EH (cell line): ENCODE measurements around the gene PRR18.

Experiments
- DNase-seq: peaks from one replicate; pipeline ENCODE4 v3.0.0-alpha.2; 2015; ENCODE audit warnings: low read depth

PRR18 gene

GRCh38 chr6:166333172-166333995, 25.2 kb upstream of the PRR18 start:
- no peak for DNase-seq

DNA sequence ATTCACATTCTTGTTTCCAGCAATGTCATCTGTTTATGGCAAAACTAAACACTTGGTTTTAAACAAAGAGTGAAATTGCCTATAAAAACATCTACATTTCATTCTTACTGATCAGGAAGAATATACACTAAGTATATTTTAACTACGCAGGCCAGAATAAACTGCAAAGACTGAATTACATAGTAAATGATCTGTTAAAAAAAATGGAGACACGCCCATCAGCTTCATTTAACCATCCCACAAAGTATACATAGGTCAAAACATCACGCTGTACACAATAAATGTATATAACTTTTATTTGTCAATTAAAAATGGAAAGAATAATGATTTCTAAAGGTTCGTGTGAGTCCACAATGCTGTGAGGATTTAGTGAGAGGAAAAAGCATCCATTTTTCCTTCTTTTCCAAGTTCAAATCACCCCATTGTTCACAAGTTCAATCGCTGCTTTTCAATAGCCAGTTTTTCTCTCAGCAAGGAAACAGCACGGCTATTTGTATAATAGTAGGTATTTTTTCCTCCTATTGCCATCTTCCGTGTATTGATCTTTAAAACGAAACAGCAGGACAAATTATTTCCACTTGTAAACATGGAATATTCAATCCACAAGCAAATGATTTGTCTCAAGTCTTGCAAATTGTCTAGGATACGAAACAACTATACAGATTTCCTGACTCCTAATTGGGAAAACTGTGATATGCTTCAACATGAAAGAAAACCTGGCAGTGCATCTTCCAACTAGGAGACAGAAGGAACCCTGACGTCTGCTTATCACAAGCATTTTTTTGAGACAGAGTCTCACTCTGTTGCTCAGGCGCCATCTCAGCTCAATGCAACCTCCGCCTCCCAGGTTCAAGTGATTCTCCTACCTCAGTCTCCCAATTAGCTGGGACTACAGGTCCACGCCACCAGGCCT, 23.6 kb upstream of the PRR18 start:
- DNase-seq, result no peak

DNA sequence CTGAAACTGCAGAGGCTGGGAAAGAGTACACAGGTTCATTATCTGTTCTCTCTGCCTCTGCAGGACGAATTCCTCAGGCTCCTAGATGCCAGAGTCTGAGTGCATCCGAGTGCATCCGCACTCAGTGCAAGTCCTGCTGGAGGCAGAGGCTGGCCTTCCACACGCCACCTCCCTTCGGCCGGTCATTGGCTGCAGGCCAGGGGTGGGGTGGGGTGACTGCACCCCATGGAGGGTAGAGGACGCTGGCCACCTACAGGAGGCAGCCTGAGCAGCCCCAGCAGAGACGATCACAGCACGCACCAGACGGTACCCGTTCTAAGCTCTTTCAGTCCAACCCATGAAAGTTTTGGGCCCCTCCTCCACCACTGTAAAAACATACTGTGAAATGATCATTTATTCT, 22.4 kb upstream of the PRR18 start:
- no peak for DNase-seq

GRCh38 chr6:166325383-166326042, 17.3 kb upstream of the PRR18 start:
- DNase-seq, result no peak

DNA sequence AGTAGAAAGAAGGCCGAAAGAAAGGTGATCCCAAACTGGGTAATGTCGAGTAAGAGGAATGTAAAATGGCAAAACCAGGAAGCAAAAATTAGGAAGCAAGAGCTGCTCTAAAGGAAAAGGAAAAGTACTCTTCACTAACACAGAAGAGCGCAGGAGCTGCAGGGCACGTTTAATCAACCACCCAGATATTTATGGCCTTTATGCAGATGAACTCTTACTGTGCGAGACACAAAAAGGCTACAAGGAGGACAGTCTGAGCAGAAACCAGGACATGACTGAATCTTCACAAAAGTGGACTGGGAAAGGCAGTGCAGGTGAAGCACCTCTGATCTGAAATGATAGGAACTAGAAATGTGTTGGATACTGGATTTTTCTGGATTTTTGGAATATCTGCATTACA, 15.2 kb upstream of the PRR18 start:
- no peak for DNase-seq

DNA sequence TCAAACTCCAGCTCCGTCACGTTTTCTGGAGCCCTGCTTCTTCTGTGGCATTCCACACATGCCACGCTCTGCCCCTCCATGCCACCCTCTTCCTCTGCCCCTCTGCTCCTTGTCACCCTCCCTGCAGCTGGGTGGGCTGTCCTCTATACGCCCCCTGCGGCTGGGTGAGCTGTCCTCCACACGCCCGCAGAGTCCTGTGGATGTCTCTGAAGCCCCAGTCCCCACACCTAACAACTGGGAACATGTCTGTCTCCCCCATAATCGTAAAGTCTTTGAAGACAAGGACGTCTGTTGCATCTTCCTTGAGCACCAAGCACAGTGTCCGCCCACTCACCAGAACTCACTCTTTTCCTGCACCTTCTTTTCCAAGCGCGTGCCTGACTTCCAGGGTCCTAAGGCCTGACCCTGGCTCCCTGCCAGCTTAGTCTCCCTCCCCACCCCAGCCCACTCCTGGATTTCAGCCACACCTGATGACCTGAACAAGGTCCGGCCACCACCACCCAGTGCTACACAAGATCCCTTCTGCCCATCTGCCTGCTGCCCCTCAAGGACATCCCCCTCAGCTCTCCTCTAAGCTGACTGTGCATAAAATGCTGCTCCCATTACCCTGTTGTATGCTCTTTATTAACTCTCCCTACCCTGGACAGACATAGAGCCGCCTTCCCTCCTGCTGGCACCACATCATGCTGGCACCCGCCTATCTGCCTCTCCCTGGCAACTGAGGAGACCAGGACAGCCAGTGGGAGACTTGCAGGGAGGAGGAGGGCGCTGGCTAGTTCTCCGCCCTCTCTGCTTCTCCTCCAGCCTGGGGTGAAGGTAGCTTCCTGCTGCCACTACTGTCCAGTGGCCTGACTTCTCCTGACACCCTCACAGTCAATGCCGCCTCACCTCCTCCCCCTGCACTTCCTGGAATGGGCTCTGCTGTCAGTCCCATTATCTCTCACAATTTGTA, 10.7 kb upstream of the PRR18 start:
- no peak for DNase-seq

GRCh38 chr6:166318227-166318626, 10.0 kb upstream of the PRR18 start:
- DNase-seq, result no peak

DNA sequence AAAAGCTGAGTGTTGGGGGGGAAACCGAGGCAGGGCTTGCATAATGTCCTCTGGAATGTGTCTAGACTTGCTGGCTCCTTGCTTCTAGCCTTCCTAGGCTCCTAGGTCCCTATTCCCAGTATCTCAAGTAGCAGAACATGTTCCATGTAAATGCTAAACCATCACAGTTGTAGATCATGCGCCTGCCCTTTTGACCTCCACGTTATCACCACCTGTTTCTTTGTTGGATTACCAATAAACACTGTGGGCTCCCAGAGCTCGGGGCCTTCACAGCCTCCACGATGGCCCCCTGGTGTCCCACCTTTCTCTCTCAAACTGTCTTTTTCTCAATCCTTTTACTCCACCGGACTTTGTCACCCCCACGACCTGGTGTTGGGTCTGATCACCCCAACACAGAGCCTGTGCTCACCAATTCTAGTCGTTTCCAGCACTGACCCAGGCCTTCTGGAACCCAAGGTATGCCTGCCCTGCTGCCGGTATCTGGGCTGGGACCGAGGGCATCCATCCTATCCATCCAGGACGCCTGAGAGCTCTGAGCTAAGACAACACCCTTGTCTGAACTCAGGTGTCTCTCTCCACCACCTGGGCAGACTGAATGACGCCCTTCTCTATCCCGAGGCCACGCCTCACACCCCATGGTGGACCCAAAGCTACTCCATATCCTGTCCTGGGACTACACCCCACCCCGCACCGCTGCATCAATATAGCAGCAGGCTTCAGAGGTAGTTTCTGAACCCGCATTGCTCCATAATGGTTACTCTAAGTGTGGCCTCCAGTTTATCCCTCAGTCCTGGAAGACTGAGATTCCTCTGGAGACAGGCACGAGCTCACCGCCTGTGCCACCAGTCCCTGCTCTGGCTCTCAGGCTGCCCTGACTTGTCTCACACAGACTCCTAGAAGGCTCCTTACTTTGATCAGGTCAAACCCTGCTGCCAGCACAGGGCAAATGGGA, 9.3 kb upstream of the PRR18 start:
- no peak for DNase-seq

DNA sequence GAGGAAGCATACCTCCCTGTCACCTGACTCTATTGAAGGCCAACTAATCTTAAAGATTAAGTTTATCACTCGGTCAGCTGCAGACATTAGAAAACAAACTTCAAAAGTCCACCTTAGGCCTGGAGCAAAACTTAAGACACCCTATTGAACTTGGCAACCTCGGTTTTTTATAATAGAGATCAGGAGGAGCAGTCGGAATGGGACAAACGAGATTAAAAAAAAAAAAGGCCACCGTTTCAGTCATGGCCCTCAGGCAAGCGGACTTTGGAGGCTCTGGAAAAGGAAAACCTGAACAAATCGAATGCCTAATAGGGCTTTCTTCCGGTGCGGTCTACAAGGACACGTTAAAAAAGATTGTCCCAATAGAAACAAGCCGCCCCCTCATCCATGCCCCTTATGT, 7.2 kb upstream of the PRR18 start:
- DNase-seq, result no peak

GRCh38 chr6:166314454-166314853, 6.3 kb upstream of the PRR18 start:
- no peak for DNase-seq

- DNase-seq, result peak; percentile 62
These were observed 5.3 kb upstream of the PRR18 start for GRCh38 chr6:166313255-166314070.

DNA sequence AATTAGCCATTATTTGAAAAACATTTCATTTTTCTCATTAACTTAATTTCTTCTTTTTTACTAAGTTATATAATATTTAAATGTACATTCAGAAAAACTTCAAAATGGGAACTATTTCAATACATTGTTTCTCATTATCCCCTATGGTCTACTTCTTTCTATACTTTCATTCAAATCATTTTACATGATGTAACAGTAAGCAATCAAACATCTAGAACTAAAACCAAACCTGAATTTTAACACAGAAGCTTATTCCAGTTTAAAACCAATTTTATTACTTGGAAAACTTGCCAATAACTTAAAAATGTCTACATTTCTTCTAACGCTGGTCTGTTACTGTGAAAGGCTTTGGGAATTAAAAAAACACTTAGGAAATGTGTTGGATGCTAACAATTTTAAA, 4.6 kb upstream of the PRR18 start:
- DNase-seq, result no peak

GRCh38 chr6:166310634-166311033, 2.4 kb upstream of the PRR18 start:
- DNase-seq, result no peak

GRCh38 chr6:166309977-166310376, 1.8 kb upstream of the PRR18 start:
- DNase-seq, result no peak

DNA sequence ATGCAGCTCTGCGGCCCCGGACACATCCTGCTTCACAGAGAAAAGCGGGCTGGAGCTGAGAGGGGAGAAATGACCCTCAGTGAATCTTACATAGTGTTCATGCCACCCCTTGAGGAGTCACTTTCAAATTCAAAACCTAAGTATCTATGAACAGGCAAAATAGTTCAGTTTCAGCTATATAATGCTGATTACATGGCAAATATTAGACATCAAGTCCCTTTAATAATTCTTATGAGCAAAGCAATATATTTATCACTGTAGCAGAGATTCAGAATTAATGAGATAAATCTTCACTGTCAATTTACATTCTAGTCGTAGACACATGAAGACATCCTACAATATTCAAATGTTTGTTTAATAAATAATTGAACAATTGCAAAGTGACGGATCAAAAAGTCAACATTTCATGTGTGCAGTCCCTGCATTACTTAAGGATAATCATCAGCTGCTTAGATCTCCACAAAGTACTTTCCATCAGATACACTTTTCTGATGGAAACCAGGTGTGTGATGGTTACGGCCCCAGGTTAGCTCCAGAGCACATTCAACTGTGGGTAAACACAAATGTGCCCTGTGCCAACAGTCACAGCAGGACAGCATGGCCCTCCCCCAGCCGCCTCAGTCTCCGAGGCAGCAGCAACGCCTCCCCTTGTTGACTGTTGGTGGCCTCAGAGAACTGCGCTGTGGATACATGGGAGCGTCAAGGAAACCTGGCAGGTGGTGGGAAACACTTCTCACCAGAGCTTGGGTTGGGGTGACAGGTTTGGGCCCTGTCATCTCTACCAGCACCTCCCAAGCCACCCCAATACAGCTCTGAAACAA, 787 bp upstream of the PRR18 start:
- DNase-seq, result no peak

DNA sequence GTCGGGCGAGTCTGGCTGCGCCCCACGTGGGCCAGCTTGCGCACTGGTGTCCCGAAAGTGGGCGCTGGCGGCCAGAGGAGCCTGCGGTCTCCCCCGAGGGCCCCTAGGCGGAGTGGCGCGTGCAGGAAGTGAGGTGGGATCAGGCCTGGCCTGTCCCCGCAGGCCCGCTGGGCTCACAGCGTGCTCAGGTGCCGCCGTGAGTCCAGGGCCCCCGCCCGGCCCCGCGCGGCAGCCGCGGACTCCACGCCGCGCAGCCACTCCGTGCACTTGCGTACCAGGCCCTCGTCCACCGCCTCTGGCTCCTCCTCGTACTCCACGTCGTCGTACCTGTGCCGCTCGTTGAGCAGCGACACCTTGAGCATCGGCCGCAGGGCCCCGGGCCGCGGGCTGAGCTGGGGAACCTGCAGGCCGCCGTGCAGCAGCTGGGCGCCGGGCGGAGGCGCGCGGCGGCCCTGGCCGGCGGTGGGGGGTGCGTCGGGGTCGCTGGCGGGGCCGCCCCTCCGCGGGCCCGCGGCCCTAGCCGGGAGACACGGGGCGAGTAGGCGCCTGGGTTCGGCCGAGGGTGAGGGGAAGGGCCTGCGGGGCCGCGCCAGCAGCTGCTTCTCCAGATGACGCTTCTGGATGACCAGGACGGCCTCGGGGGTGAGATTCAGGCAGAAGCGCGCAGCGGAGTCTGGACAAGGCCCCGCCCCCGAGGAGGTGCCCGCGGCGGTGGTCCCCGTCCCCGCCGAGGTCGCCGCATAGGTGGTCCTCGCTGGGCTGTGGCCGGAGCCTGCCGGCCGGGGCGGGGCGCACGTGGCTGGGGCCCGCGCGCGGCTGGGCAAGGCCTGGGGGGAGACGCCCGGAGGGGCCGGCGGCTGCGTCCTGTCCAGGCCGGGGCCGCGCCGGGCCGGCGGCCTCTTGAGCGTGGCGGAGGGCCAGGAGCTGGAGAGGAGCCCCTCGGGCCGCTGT, 835 bp downstream of the PRR18 start:
- DNase-seq, result no peak

GRCh38 chr6:166306378-166307081, 1.7 kb downstream of the PRR18 start:
- no peak for DNase-seq
